ENCODE data around the gene PIGQ.

PIGQ gene

DNA sequence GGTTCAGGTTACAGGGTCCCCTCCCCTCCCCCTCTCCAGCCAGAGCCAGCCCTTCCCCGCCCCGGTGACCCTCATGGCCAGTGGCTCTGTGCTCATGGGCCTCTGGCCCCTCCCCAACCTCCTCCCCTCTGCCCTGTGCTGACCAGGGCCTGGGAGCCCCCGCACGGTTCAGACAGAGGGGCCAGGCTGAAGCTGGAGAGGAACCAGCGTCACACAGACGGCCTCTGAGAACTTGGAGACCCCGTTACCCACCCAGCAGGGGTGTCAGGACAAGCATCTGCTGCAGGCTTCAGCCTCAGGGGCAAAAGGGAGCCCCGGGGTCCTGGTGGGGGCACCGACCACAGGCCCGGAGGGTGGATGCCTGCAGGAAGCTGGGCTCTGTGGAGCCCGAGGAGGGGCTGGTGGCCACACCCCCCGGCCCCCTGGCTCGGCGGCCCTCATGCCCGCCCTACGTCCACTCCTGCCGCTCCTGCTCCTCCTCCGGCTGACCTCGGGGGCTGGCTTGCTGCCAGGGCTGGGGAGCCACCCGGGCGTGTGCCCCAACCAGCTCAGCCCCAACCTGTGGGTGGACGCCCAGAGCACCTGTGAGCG, 61.1 kb downstream of the PIGQ start, which contains the start of gene WFIKKN1:
TSS of gene WFIKKN1 (plus strand) at position 171 of the 591 bp plus-strand sequence. CDS start at position 440, 269 bp downstream.
- DNase-seq: no peak

GRCh38 chr16:631808-632358, 62.1 kb downstream of the PIGQ start:
- no peak for DNase-seq

GRCh38 chr16:632486-633335, 62.9 kb downstream of the PIGQ start:
- no peak for DNase-seq

- no peak for DNase-seq
Measured at GRCh38 chr16:633336-634050, 63.7 kb downstream of the PIGQ start.

All from T1000 (cell line).